Endothelial cell of umbilical vein (primary cell): ENCODE results near the gene SYNPO2L. TPM values are rescaled to one million over a fixed set of nuclear protein-coding genes. Genes with fewer than 3 reads are reported as not detected.

Experiments used
- BruUV-seq: library from RNA; stranded (reverse); fragments of 400-500 nt; replicated peaks from 2 replicates; lab custom pipeline; 2021; lab: Mats Ljungman, UMichigan
- CTCF ChIA-PET: fragments of 300-600, 350-600 bp; sonication (Branson Sonifier 250); formaldehyde crosslinking; loops from one replicate; lab custom pipeline; 2021; ENCODE audit warnings: antibody characterized with exemption, inconsistent platforms; lab: Charles Lee
- POLR2A ChIA-PET: fragments of 300-600, 350-600 bp; sonication (Branson Sonifier 250); formaldehyde crosslinking; loops from one replicate; lab custom pipeline; 2021; ENCODE audit warnings: antibody characterized with exemption, inconsistent platforms; lab: Charles Lee
- DNase-seq: peaks from one replicate; pipeline ENCODE4 v3.0.0-alpha.2; 2011; ENCODE audit warnings: low read depth, low spot score
- FAIRE-seq: peaks from 2 replicates; lab custom pipeline; 2011; peaks lifted over from hg19 to GRCh38; lab: Jason Lieb, UNC
- H2AFZ ChIP-seq: 2 replicates; pipeline ENCODE4 v1.6.0; 2012; ENCODE audit warnings: low read depth, low read length, control low read depth, inconsistent platforms
- H3K27ac ChIP-seq: 2 replicates; pipeline ENCODE4 v1.5.1; 2011; ENCODE audit warnings: low read depth, mild to moderate bottlenecking, control low read depth, low read length, moderate library complexity; ENCODE audit not compliant: insufficient read depth
- H3K27me3 ChIP-seq, 2 experiments: 2 replicates each; pipeline versions ENCODE4 v1.6.0 to v1.6.1; 2011; ENCODE audit warnings: low read length in 2 of 2, mixed read lengths in 1 of 2; ENCODE audit not compliant: control insufficient read depth in 2 of 2, insufficient read depth in 2 of 2
- H3K36me3 ChIP-seq, 2 experiments: 2 replicates in 1 of 2; 3 replicates in 1 of 2; pipeline ENCODE4 v1.5.1; 2011; ENCODE audit warnings: low read length in 2 of 2, mild to moderate bottlenecking in 1 of 2, moderate library complexity in 1 of 2; ENCODE audit not compliant: control insufficient read depth in 2 of 2, insufficient read depth in 2 of 2; ENCODE audit errors: extremely low read depth in 1 of 2
- H3K4me1 ChIP-seq: 3 replicates; pipeline ENCODE4 v1.5.1; 2011; ENCODE audit warnings: mild to moderate bottlenecking, low read length; ENCODE audit not compliant: control insufficient read depth, insufficient read depth; ENCODE audit errors: extremely low read depth
- H3K4me2 ChIP-seq: 2 replicates; pipeline ENCODE4 v1.6.1; 2011; ENCODE audit warnings: low read length, control low read depth, mixed read lengths; ENCODE audit not compliant: insufficient read depth
- H3K4me3 ChIP-seq, 3 experiments: fragments of 200-600 bp in 1 of 3; sonication (generic), shearing (Covaris generic) in 1 of 3; replicated peaks in 1 of 3; 2 replicates each; pipeline ENCODE4 v1.5.1; 2011 to 2016; ENCODE audit warnings: control low read depth in 3 of 3, low read length in 3 of 3, mild to moderate bottlenecking in 2 of 3, inconsistent platforms in 1 of 3, low read depth in 1 of 3, moderate library complexity in 1 of 3; ENCODE audit not compliant: insufficient read depth in 1 of 3
- H3K79me2 ChIP-seq: 2 replicates; pipeline ENCODE4 v1.6.0; 2012; ENCODE audit warnings: low read length, inconsistent platforms; ENCODE audit not compliant: control insufficient read depth, insufficient read depth
- H3K9ac ChIP-seq: replicated peaks from 2 replicates; pipeline ENCODE3; 2011; ENCODE audit warnings: low read length, control low read depth; ENCODE audit not compliant: insufficient read depth; ENCODE audit errors: extremely low read depth
- H3K9me1 ChIP-seq: replicated peaks from 3 replicates; pipeline ENCODE4 v1.6.0; 2011; ENCODE audit warnings: mild to moderate bottlenecking, low read length; ENCODE audit not compliant: control insufficient read depth, insufficient read depth; ENCODE audit errors: extremely low read depth
- H3K9me3 ChIP-seq: replicated peaks from 2 replicates; pipeline ENCODE4 v1.5.1; 2012; ENCODE audit warnings: low read length, inconsistent platforms; ENCODE audit not compliant: control insufficient read depth, insufficient read depth
- H4K20me1 ChIP-seq: replicated peaks from 2 replicates; pipeline ENCODE3; 2011; ENCODE audit warnings: mild to moderate bottlenecking, low read length; ENCODE audit not compliant: control insufficient read depth, insufficient read depth; ENCODE audit errors: extremely low read depth
- FOS ChIP-seq: IDR thresholded peaks from 2 replicates; pipeline ENCODE4 v1.6.1; 2011; ENCODE audit warnings: mild to moderate bottlenecking, low read length, moderate library complexity, borderline replicate concordance; ENCODE audit not compliant: insufficient read depth
- GATA2 ChIP-seq: IDR thresholded peaks from 2 replicates; pipeline ENCODE4 v1.7.0; 2011; ENCODE audit warnings: low read depth, mild to moderate bottlenecking, moderate library complexity, mixed read lengths, low read length; ENCODE audit not compliant: insufficient read length, insufficient read depth
- POLR2A ChIP-seq: IDR thresholded peaks from 2 replicates; pipeline ENCODE4 v1.6.1; 2012; ENCODE audit warnings: low read depth, mild to moderate bottlenecking, control low read depth, low read length
- POLR2AphosphoS5 ChIP-seq: IDR thresholded peaks from 2 replicates; pipeline ENCODE4 v1.6.1; 2012; ENCODE audit warnings: low read depth, mild to moderate bottlenecking, control low read depth, low read length, moderate library complexity; ENCODE audit not compliant: insufficient read depth
- dilution Hi-C: fragments of 300-500 bp; cut with MboI; formaldehyde crosslinking; loops from one replicate; pipeline ENCODE4 v1.15.0; 2019; ENCODE audit warnings: low sequenced_read_pairs; ENCODE audit not compliant: extremely low pct_ligation_motif_present
- intact Hi-C: fragments of 100-400 bp; cut with micrococcal nuclease; formaldehyde crosslinking; loops from one replicate; pipeline ENCODE4 v1.10.0; 2022
- polyA plus RNA-seq, 4 experiments: library from polyadenylated mRNA; depleted of rRNA in 3 of 4; stranded (reverse) in 3 of 4; unstranded in 1 of 4; fragments of >200 nt; gene quantifications; 2 replicates each; pipeline versions ENCODE4 v1.2.1 to v1.2.3, GENCODE V29; 2011 to 2012; ENCODE audit warnings: missing spikeins in 1 of 4
- total RNA-seq: library from RNA; stranded (reverse); gene quantifications from 2 replicates; pipeline ENCODE4 v1.2.3, GENCODE V29; 2021
- TF ChIP-seq, protein P1 (sequence below), 2 donors: IDR thresholded peaks; 1 replicate in 1 of 2; 2 replicates in 1 of 2; pipeline ENCODE4 v1.5.1; 2011; ENCODE audit warnings: low read length in 2 of 2, mild to moderate bottlenecking in 2 of 2, moderate library complexity in 2 of 2, control low read depth in 1 of 2, inconsistent platforms in 1 of 2, low read depth in 1 of 2; ENCODE audit not compliant: insufficient read depth in 1 of 2; ENCODE audit errors: extremely low read depth in 1 of 2
- TF ChIP-seq, protein P2 (sequence below): IDR thresholded peaks from 2 replicates; pipeline ENCODE4 v1.6.1; 2011; ENCODE audit not compliant: insufficient read depth, insufficient read length

The SYNPO2L gene
- total and polyA plus RNA-seq, 2 donors (not counting 3 experiments of a cell fraction or from before 2014, with no cell fraction given): not detected

DNA sequence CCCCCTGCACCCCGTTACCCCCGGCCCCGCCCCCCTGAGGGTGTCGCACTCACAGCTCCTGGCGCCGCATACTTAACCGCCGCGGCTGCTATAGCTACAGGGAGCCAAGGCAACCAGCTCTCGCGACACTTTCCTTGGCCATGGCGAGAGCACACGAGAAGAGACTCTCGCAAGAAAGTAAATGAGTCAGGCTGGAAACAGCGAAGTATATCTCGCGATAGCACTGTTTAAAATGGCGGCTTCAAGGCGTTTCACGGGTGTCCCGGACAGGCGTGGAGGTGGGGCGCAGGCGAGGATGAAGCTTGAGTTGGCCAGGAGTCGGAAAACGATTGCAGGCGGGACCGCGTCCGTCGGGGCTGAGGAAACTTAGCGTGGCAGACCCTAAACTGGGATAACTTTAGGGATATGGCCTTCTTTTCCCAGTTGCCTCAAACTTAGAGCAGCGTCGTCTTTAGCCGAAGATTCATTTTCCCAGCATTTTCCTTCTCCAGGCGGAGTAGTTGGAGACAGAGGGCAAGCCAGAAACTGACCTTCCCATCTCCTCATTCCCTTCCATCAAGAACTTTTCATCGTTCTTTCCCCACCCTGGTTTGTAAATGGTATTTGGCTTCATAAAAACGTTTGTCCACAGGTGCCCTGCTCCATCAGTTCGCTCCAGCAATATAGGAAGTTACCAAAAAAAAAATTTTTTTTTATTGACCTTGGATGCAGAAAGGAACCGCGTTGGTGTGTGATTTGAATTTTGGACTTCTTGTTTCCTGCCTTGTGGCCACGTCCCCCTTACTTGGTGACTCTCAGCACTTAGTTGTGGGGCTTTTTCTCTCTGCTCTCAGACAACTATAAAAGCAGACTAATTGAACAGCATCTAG lies 29.7 kb downstream of the SYNPO2L start:
- dilution Hi-C loops (loop anchor here (10.0 kb wide), 1 partner anchor 91 kb away; no protein-coding TSS in a partner anchor), intact Hi-C loops (loop anchor here (1.0 to 5.0 kb wide), 2 partner anchors 39 to 97 kb away; no protein-coding TSS in a partner anchor)
- peak; percentile 99 for DNase-seq
- Histone ChIP-seq H2AFZ (peak overlapping the region; percentile 94), H3K79me2 (no peaks in the 10 kb centered on the region), H3K4me3 (peak overlapping the region; percentile 66 to 82 (median 77)), H4K20me1 (no peaks in the 10 kb centered on the region), H3K9me1 (no peaks in the 10 kb centered on the region), H3K4me2 (peak overlapping the region; percentile 74), H3K4me1 (peaks cover 9% of the 10 kb centered on the region), H3K36me3 (no peaks in the 10 kb centered on the region), H3K27me3 (no peaks in the 10 kb centered on the region), H3K9me3 (no peaks in the 10 kb centered on the region), H3K9ac (peak overlapping the region; percentile 88), H3K27ac (peak overlapping the region; percentile 46)
- ChIA-PET CTCF (interaction anchor here (0.6 to 2.4 kb wide), 6 partner anchors 15 to 329 kb away, joined by 3 to 9 read pairs (median 4); no protein-coding TSS in a partner anchor), POLR2A (interaction anchor here (0.6 to 0.9 kb wide), 3 partner anchors 9 to 14 kb away, joined by 3 to 4 read pairs (median 3); no protein-coding TSS in a partner anchor)
- peak; percentile 97 for FAIRE-seq
- TSS peak; percentile 91 for BruUV-seq
- TF ChIP-seq POLR2AphosphoS5 (peak; percentile 53), FOS (peak; percentile 48), GATA2 (no peak), POLR2A (peak; percentile 92)
- TF ChIP-seq, protein P1, sequence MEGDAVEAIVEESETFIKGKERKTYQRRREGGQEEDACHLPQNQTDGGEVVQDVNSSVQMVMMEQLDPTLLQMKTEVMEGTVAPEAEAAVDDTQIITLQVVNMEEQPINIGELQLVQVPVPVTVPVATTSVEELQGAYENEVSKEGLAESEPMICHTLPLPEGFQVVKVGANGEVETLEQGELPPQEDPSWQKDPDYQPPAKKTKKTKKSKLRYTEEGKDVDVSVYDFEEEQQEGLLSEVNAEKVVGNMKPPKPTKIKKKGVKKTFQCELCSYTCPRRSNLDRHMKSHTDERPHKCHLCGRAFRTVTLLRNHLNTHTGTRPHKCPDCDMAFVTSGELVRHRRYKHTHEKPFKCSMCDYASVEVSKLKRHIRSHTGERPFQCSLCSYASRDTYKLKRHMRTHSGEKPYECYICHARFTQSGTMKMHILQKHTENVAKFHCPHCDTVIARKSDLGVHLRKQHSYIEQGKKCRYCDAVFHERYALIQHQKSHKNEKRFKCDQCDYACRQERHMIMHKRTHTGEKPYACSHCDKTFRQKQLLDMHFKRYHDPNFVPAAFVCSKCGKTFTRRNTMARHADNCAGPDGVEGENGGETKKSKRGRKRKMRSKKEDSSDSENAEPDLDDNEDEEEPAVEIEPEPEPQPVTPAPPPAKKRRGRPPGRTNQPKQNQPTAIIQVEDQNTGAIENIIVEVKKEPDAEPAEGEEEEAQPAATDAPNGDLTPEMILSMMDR (IDR thresholded peaks at IDR 0.05; ENCODE audit: extremely low read depth in 1 of 2, insufficient read depth in 1 of 2, low read depth in 1 of 2, low read length in 2 of 2): no peak
- TF ChIP-seq, protein P2, sequence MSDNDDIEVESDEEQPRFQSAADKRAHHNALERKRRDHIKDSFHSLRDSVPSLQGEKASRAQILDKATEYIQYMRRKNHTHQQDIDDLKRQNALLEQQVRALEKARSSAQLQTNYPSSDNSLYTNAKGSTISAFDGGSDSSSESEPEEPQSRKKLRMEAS: peak; percentile 28
